SKM-1 treated with dmso at 0.1 percent for 144 hours (cell line): ENCODE results near the gene TFR2.

Experiments used
- DNase-seq: peaks from one replicate; lab custom pipeline; 2025; ENCODE audit not compliant: unreplicated experiment; lab: John Stamatoyannopoulos, UW

TFR2 gene

DNA sequence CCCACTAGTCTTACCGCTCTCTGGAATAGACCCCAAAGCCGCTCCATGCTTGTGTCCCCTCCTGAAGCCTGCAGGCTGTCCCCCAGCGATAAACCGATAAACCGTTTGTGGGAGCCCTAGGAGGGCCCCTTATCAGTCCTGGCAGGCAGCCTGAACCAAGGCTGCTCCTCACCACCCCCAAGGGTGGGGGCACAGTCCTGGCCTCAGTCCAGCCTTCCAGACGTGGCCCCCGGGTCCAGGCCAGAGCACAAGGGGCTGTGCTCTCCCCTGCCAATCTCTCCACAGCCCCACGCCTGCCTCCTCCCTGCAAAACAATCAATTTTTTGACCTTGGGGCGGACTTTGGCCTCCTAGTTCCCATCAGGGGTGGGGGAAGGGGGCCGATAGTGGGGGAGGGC is at the start of gene TFR2:
Gene TFR2 (minus strand): TSS at position 90 of the 397 bp plus-strand sequence. CDS start 43 bp downstream, at position 47.
- no peak for DNase-seq

DNA sequence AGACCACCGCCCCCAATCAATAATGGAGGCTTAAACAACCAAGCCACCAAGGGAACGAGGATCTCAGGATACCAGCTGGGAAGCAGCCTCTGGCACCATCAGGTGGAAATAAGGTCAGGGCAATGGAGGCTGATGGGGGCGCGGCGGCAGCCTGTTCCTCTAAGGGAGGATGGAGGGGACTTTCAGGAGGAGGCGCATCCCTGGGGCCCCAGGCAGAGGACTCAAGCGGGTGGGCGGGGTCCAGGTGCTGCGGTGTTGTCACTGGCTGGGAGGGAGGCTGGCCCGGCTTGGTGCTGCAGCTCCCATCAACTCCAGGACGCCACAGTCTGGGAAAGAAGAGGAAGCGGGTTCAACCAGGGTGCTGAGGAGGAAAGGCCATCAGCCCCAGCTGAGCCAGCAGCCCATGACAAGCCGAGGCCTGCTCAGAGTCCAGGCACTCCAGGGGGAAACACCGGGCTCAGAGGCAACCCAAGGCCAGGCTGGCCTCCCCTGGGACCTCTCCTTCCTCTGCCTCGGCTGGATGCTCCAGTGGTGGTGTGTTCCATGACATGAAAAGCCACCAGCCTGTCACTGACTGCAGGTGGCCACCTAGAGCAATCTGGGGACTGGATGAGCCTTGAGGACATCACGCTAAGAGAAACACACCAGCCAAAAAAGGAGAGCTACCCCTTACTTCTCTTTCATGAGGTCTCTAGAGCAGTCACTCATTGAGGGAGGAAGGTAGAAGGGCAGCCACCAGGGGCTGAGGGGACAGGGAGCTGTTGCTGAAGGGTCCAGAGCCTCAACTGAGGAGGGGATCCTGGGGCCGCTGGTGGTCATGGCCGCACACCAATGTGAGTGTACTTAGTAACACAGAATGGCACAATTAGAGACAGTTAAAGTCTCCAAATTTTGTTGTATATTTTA is 48.1 kb upstream of the TFR2 start:
- DNase-seq = no peak

DNA sequence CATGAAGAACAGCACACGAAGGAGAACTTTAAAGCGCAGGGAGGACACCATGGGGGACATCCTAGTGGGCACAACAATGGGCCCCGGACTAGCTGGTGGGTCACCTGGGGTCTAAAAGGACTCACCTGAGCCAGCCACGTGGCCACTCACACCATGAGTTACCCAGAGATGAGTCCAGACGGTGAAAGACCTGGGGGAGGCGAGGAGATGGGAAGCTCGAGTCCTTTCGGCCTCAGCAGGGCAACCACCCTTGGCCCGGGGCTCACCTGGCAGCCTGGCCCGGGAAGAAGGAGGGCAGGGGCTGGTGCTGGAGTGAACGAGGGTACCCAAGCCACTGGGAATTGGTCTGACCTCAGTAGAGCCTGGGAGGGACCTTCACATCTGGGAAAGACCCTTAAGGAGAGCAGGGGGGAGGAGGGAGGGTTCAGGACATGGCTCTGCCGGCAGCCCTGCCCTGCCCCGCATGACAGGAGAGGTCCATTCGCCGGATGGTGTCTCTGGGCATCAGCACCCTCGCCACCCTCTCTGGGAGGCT is 47.0 kb upstream of the TFR2 start:
- DNase-seq = no peak

DNA sequence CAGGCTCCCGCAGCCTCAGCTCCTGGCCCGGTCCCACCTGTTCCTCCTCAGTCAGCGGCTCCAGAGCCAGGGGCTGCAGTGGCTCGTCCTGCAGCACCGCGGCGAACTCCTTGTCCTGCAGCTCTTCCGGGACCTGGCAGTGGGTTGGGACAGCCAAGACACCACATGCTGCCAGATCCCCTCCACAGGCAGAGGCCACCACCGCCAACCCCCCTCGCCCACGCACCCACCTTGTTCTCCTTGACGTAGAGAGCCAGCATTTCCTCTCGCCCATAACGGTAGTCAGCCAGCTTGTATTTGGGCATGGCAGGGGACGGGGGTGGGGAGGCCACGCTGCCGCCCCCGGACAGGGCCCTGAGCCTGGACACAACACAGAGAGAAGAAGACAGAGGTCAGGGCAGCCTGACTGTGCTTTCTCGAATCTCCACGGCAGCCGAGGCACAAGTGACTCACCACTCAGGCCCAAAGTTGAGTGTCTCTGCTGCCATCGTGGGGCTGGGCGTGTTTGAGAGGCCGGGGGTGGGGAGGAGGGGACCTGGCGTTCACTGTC is 46.5 kb upstream of the TFR2 start:
- DNase-seq = no peak

DNA sequence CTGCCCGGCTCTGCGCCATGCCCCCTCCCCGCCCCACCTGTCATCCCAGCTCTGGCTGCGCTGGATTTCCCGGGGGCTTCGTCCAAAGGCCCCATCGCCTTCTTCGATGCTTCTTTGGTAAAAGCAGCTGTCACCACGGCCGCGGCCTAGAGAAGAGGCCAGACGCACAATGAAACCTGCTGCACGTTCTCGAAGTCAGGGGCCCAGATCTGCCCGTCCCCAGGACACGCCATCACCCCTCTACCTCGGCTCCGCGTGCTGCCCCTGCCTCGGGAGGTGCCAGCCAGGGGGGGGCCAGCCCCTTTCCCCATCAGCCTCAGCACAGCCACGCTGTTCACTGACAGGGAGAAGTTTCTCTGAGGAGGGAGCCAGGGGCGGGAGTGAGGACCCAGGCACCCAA is 45.9 kb upstream of the TFR2 start:
- DNase-seq = no peak

DNA sequence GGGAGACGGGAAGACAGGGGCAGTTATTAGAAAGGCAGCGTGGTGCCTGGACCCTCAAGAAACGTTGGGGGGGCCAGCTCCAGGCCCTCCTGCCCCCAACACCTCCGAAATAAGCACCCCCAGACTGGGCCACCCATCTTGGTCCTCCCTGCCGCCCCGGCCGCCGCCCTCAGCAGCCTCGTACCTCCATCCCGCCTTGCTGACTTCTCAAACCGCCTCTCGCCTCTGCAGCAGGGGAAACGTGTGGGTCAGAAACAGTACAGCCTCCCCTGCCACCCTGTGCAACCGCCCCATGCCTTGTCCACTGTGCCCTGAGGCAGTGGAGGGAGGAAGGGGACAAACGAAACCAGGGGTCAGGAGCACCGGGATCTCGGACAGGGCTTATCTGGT is 45.5 kb upstream of the TFR2 start:
- no peak for DNase-seq

DNA sequence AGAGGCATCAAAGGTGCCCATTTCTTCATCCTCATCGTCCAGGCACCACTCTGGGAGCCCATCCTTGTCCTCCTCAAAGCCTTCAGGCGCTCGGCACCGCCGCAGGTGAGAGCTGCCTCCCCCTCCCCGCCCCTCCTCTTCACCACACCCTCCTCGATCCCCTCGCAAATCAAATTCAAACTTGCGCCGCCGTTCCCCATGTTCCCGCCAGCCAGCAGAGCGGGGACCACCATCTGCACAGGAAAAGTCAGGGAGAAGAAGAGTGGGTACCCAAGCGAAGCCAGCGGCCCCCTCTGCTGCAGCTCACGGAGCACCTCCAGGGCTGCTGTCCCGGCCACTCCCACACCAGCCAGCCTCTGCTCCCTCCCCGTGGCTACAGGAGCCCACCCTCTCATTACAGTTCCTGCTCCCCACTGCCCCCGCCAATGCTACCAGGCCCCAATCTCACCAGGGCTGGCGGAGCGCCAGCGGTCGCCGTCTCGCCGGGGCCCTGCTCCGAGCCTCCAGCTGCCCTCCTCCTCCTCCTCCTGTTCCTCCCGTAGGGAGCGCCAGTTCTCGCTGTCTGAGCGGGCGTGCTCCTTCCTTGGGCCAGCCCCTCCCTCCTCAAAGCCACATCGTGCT is 45.0 kb upstream of the TFR2 start:
- DNase-seq = no peak

DNA sequence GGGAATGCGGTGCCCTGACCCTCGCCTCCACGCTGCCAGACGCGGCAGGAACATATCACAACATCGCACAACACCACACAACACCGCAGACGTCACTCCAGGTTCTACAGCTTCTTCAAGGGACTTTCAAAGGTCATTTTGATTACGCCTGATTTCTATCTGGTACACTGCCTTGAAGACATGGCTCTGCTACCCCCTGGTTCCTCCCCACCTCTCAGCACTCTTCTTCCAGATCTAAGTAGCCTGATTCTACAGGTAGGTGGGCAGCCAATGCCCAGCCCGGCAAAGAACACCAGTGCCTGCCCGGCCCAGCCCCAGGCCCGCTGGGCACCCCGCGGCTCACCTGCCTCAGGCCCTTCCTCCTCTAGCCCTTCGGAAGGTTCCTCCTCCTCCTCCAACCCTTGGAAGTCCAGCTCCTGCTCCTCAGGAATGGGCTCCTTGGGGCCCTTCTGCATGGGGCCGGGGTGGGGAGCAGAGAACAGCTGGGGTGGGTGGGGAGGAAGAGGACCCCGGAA is 44.3 kb upstream of the TFR2 start:
- no peak for DNase-seq

DNA sequence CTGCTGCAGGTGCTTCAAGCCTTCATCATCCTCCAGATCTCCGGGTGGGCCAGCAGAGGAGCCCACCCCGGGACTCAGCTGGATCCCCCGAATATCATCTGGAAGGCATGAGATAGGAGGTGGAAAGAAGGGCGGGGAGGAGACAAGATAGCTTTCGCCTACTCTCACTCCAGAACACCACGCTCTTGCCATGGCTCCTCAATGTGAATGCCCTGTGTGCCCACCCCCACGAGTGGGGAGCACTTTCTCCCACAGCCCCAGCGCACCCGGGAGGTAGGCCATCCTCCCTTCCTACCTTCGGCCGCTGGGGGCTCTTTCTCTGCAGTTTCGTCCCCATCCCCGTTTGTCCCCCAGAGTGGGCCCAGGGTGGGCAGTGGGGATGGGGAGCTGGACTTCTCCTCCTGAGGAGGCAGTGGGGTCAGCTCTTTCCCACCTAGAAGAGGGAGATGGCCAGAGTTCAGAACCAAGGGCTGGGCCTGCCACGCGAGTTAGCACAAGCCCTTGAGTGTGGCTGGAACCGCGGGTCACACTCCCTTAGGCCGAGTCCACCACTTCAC is 43.8 kb upstream of the TFR2 start:
- DNase-seq = no peak

DNA sequence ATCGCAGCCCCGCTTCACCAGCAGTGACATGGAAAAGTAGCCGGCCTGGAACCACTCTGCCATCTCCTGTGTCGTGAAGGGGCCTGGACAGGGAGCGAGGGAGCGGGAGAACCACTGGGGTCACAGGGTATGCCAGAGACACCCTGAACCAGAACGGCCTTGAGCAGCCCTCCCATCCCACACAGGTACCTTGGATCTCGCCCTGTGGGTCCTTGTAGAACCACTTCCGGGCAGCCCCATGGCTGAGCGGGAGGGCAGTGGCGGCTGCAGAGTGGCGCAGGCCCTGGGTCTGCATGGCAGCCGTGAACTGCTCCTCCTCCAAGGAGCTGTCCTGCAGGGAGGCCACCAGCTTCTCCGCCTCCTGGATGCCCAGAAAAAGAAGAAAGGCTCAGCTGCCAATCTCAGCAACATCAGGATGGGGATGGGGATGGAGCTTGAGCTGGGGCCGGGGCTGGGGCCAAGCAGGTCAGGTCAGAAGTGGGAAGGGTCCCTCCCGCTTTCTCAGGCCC is 43.2 kb upstream of the TFR2 start:
- DNase-seq = no peak

DNA sequence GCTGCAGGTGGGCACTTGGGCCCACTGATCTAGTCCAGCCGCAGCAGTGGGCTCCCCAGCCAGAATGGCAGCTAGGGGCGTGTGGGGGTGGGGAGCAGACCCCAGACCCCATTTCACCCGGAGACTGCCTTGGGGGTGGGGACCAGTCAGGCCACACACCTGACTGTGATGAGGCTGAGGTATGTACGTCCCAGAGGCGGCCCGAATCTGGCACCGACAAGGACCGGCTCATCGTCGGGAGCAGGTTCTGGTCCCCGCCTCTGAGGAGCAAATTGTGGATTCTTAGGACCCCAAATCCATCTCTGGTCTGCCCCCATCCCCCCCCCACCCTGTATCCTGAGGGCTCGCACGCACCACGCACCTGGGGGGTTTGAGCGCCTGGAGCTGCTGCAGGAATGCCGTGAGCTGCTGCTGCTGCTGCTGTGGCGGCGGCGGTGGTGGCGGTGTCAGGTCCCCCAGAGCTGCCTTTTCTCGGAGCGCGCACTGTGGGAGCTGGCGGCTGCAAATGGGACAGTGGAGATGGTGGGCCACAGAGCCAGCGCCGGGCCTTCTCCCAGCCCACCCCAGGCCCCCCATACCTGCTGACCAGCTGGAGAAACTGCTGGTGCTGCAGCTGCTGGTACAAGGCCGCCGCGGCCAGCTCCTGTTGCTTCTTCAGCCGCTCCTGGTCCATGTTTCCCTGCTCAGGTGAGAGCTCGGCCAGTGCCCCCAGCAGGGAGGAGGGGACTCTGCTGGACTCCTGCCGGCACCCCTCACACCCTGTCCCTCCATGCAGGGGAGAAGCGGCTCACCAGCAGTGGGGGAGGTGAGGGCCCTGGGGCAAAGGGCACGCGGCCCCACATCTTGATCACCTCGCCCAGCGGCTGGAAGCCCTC is 42.5 kb upstream of the TFR2 start:
- no peak for DNase-seq

DNA sequence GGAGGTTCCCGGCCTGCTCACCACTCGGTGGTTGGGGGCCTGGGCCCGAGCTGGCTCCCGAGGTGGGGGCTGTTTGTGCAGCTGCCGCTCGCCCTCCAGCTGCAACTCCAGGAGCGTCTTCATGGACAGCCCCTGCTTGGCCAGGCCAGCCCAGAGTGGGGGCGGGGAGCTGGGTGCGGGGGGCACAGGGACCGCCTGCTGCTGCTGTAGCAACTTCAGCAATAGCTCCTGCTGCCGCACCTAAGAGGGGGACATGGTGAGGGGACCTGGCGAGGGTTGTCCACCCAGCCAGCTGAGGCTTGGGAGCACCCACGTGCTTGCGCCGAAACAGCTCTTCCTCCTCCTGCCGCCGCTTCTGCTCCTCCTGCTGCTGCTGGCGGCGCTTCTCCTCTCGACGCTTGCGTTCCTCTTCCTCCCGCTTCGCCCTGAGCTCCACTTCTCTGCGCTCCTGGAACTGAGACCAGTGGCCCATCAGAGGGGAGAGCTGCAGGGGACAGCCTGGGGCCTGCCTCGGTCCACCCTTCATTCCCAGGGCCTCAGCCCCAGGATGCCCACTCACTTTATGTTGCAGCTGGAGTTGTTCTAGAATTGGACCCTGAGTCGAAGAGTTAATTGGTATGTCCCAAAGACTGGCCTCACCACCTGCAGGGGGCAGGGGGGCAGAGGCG is 41.8 kb upstream of the TFR2 start:
- DNase-seq = no peak

DNA sequence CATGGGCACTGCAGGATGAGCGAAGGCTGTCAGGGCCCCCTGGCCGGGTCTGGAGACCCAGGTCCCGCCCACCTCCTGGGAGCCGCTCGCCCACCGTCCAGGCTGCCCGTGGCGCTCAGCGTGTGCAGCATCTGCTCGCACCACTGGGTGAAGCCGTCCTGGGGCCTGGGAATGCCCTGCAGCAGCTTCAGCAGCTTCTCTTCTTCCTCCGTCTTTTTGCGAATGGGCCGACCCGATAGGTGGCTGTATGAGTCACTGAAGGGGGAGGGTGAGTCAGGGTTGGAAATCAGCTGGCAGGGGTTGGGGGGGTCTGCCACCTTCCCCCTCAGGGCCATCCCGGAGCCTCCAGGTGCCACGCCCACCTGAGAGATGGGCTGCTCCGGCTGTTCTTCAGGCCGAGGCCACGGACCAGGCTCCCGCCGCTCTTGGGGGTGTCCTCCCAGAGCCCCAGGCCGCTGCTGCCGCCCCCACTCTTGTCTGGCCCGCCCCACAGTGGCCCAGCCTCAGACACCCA is 40.9 kb upstream of the TFR2 start:
- no peak for DNase-seq

DNA sequence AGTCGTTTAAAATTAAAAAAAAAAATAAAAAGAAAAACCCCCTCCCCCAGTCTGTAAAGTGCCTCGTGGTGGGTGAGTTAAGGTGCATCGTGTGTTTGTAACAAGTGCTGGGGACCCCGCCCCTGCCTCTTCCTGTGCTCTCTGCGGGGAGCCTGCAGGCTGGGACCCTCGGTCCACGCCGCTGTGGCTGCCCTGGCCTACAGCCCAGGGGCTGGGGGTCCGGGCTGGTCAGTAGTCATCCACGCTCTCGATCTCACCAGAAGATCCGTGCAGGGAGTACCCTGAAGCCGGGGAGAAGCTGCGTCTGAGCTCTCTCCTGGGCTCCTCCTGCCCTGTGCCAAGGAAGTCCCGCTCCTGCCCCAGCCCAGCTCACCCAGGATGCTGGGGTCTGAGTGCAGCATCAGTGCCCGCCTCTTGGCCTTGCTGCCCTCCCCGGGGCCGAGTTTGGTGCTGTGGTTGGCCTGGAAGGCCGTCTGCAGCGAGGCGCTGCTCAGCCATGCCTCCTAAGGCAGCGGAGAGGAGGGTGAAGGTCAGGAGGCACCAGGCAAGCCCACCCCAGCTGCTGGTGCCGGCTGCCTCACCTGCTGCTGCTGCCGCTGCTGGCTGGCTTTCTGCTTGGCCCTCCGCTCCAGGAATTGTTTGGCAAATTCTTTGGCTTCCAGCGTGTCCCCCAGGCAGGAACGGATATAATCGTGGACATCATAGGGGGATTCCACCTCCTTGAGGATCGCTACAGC is 40.3 kb upstream of the TFR2 start:
- DNase-seq = no peak

DNA sequence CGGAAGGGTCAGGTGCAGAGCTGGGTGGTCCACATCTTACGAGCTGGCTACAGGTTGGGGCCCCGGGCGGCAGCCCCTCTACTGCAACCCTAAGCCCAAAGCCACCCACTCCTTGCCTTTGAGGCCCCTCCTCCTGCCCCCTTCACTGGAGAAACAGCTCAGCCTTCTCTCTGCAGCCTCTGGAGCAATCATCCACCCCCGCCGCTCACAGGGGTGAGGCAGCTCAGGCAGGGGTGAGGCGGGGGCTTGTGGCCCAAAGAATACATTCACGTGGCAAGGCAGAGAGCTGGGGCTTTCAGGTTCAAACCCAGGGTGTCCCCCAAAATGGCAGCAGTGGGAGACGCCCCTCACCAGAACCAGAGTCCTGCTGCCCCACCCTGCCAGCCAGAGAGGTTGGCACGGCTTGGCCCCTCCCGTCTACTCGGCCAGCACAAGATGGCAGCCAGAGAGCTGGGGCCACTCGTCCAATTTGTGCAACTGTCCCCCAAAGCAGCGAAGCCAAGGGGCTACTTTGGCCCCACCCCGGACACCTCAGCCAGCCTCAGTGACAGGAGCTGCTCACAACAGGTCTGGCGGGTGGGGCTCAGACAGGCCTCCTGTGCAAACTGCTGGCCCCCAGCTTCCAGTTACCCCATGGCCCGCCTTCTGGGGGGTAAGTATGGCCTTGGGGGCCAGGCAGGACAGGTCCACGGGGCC is 39.4 kb upstream of the TFR2 start:
- no peak for DNase-seq

DNA sequence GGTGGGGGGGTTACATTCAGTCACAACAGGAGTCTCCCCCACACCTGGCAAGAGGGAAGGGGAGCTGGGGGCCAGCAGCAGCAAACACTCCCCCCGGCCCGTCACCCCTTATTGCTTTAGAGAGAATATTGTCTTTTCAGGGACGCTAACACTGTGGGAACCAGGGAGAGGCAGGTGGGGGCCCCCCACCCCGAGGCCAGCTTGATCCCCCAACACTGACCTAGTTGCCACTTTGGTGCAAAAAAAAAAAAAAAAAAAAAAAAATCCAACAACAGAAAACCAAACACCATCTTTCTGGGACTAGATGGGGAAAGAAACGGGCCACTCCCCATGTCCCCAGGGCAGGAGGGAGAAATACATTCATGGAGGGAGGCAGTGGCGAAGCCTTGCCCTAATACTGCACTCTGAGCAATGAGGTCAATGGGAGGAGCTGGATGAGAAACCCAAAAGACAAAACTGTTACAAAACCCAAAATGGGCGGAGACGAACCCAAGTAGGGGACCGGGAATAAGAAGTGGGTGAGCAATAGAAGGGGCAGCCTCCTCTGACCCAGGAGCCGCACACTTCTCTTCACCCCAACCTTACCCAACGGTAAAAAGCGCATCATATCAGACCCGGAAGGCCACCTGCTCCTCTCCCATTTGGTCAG is 38.7 kb upstream of the TFR2 start:
- no peak for DNase-seq

DNA sequence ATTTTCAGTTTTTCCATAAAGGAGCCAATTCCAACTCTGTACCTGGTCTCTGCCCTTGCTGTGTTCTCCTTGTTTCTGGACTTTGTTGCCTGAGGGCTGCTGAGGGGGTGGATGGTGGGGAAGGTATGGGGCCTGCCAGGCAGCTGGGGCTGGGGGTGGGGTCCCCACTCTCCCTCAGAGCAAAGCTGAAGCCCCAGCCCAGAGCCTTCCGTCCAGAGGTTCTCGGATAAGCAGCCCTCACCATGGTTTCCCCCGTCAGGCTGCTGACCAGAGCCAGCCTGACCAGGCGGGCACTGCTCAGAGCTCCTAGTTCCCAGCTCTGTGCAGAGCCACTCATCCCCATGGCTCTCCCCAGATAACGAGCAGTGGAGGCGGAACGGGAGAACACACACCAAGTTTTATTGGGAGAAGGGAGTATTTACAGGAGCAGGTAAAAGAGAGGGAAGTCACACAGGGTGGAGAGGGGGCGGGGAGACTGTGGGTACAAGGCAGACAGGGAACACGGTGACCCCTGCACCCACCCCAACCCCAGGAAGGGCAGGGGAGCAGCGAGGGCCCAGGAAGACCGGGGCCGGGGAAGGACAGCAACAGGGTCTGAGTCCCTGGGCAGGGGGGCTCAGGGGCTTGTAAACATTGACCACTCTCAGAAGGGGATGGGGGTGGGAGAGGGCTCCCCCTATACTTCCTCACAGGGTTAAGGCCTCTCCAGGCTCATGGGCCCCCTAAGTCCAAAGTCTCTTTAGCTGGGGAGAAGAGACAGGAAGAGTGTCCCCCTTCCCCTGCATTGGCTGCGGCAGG is 38.0 kb upstream of the TFR2 start:
- no peak for DNase-seq
